Right lobe of liver (tissue), 4 donors: Measurements from ENCODE around the gene SULF2.

ENCODE experiments used
- CTCF ChIP-seq, 4 donors: fragments of 200-600 bp in 3 of 4; fragments of 450-650 bp in 1 of 4; IDR thresholded peaks; one replicate each; pipeline versions ENCODE4 v1.5.1 to v1.8.0; 2016 to 2022; ENCODE audit warnings: antibody characterized with exemption in 4 of 4, mild to moderate bottlenecking in 2 of 4
- POLR2A ChIP-seq: fragments of 450-650 bp; IDR thresholded peaks from one replicate; pipeline ENCODE4 v1.6.1; 2017; ENCODE audit warnings: antibody characterized with exemption, mild to moderate bottlenecking
- donor health status: DM: no; HTN: no; CAD: no.
- donor health status: DM: no; HTN: no; CAD: no.
- donor health status: DM: no; HTN: yes; CAD: no.

GRCh38 chr20:47801079-47801478, 15.8 kb upstream of the SULF2 start:
- no peak for TF ChIP-seq CTCF (IDR thresholded peaks at IDR 0.05)
- TF ChIP-seq POLR2A, result no peak
